Endothelial cell of umbilical vein (primary cell): ENCODE data around the gene SYTL4. TPM values are rescaled to one million over a fixed set of nuclear protein-coding genes. Genes with fewer than 3 reads are reported as not detected.

Source experiments
- BruUV-seq: library from RNA; stranded (reverse); fragments of 400-500 nt; replicated peaks from 2 replicates; lab custom pipeline; 2021; lab: Mats Ljungman, UMichigan
- CTCF ChIA-PET: fragments of 300-600, 350-600 bp; sonication (Branson Sonifier 250); formaldehyde crosslinking; loops from one replicate; lab custom pipeline; 2021; ENCODE audit warnings: antibody characterized with exemption, inconsistent platforms; lab: Charles Lee
- POLR2A ChIA-PET: fragments of 300-600, 350-600 bp; sonication (Branson Sonifier 250); formaldehyde crosslinking; loops from one replicate; lab custom pipeline; 2021; ENCODE audit warnings: antibody characterized with exemption, inconsistent platforms; lab: Charles Lee
- DNase-seq: peaks from one replicate; pipeline ENCODE4 v3.0.0-alpha.2; 2011; ENCODE audit warnings: low read depth, low spot score
- FAIRE-seq: peaks from 2 replicates; lab custom pipeline; 2011; peaks lifted over from hg19 to GRCh38; lab: Jason Lieb, UNC
- H2AFZ ChIP-seq: 2 replicates; pipeline ENCODE4 v1.6.0; 2012; ENCODE audit warnings: low read depth, low read length, control low read depth, inconsistent platforms
- H3K27ac ChIP-seq: 2 replicates; pipeline ENCODE4 v1.5.1; 2011; ENCODE audit warnings: low read depth, mild to moderate bottlenecking, control low read depth, low read length, moderate library complexity; ENCODE audit not compliant: insufficient read depth
- H3K27me3 ChIP-seq, 2 experiments: 2 replicates each; pipeline versions ENCODE4 v1.6.0 to v1.6.1; 2011; ENCODE audit warnings: low read length in 2 of 2, mixed read lengths in 1 of 2; ENCODE audit not compliant: control insufficient read depth in 2 of 2, insufficient read depth in 2 of 2
- H3K36me3 ChIP-seq, 2 experiments: 2 replicates in 1 of 2; 3 replicates in 1 of 2; pipeline ENCODE4 v1.5.1; 2011; ENCODE audit warnings: low read length in 2 of 2, mild to moderate bottlenecking in 1 of 2, moderate library complexity in 1 of 2; ENCODE audit not compliant: control insufficient read depth in 2 of 2, insufficient read depth in 2 of 2; ENCODE audit errors: extremely low read depth in 1 of 2
- H3K4me1 ChIP-seq: 3 replicates; pipeline ENCODE4 v1.5.1; 2011; ENCODE audit warnings: mild to moderate bottlenecking, low read length; ENCODE audit not compliant: control insufficient read depth, insufficient read depth; ENCODE audit errors: extremely low read depth
- H3K4me2 ChIP-seq: 2 replicates; pipeline ENCODE4 v1.6.1; 2011; ENCODE audit warnings: low read length, control low read depth, mixed read lengths; ENCODE audit not compliant: insufficient read depth
- H3K4me3 ChIP-seq, 3 experiments: fragments of 200-600 bp in 1 of 3; sonication (generic), shearing (Covaris generic) in 1 of 3; replicated peaks in 1 of 3; 2 replicates each; pipeline ENCODE4 v1.5.1; 2011 to 2016; ENCODE audit warnings: control low read depth in 3 of 3, low read length in 3 of 3, mild to moderate bottlenecking in 2 of 3, inconsistent platforms in 1 of 3, low read depth in 1 of 3, moderate library complexity in 1 of 3; ENCODE audit not compliant: insufficient read depth in 1 of 3
- H3K79me2 ChIP-seq: 2 replicates; pipeline ENCODE4 v1.6.0; 2012; ENCODE audit warnings: low read length, inconsistent platforms; ENCODE audit not compliant: control insufficient read depth, insufficient read depth
- H3K9ac ChIP-seq: replicated peaks from 2 replicates; pipeline ENCODE3; 2011; ENCODE audit warnings: low read length, control low read depth; ENCODE audit not compliant: insufficient read depth; ENCODE audit errors: extremely low read depth
- H3K9me1 ChIP-seq: replicated peaks from 3 replicates; pipeline ENCODE4 v1.6.0; 2011; ENCODE audit warnings: mild to moderate bottlenecking, low read length; ENCODE audit not compliant: control insufficient read depth, insufficient read depth; ENCODE audit errors: extremely low read depth
- H3K9me3 ChIP-seq: replicated peaks from 2 replicates; pipeline ENCODE4 v1.5.1; 2012; ENCODE audit warnings: low read length, inconsistent platforms; ENCODE audit not compliant: control insufficient read depth, insufficient read depth
- H4K20me1 ChIP-seq: replicated peaks from 2 replicates; pipeline ENCODE3; 2011; ENCODE audit warnings: mild to moderate bottlenecking, low read length; ENCODE audit not compliant: control insufficient read depth, insufficient read depth; ENCODE audit errors: extremely low read depth
- CTCF ChIP-seq, 2 donors: IDR thresholded peaks; 1 replicate in 1 of 2; 2 replicates in 1 of 2; pipeline ENCODE4 v1.5.1; 2011; ENCODE audit warnings: low read length in 2 of 2, mild to moderate bottlenecking in 2 of 2, moderate library complexity in 2 of 2, control low read depth in 1 of 2, inconsistent platforms in 1 of 2, low read depth in 1 of 2; ENCODE audit not compliant: insufficient read depth in 1 of 2; ENCODE audit errors: extremely low read depth in 1 of 2
- EZH2 ChIP-seq: IDR thresholded peaks from 2 replicates; pipeline ENCODE4 v1.6.1; 2012; ENCODE audit warnings: borderline replicate concordance, low read depth, mild to moderate bottlenecking, moderate library complexity, low read length, inconsistent platforms; ENCODE audit not compliant: severe bottlenecking
- FOS ChIP-seq: IDR thresholded peaks from 2 replicates; pipeline ENCODE4 v1.6.1; 2011; ENCODE audit warnings: mild to moderate bottlenecking, low read length, moderate library complexity, borderline replicate concordance; ENCODE audit not compliant: insufficient read depth
- GATA2 ChIP-seq: IDR thresholded peaks from 2 replicates; pipeline ENCODE4 v1.7.0; 2011; ENCODE audit warnings: low read depth, mild to moderate bottlenecking, moderate library complexity, mixed read lengths, low read length; ENCODE audit not compliant: insufficient read length, insufficient read depth
- JUN ChIP-seq: IDR thresholded peaks from 2 replicates; pipeline ENCODE4 v1.6.1; 2011; ENCODE audit warnings: borderline replicate concordance, low read depth; ENCODE audit not compliant: insufficient read length, insufficient read depth
- MAX ChIP-seq: IDR thresholded peaks from 2 replicates; pipeline ENCODE4 v1.6.1; 2011; ENCODE audit not compliant: insufficient read depth, insufficient read length
- MYC ChIP-seq: IDR thresholded peaks from one replicate; pipeline ENCODE4 v1.6.1; 2011; ENCODE audit warnings: mild to moderate bottlenecking, low read depth, low read length
- POLR2A ChIP-seq: IDR thresholded peaks from 2 replicates; pipeline ENCODE4 v1.6.1; 2012; ENCODE audit warnings: low read depth, mild to moderate bottlenecking, control low read depth, low read length
- POLR2AphosphoS5 ChIP-seq: IDR thresholded peaks from 2 replicates; pipeline ENCODE4 v1.6.1; 2012; ENCODE audit warnings: low read depth, mild to moderate bottlenecking, control low read depth, low read length, moderate library complexity; ENCODE audit not compliant: insufficient read depth
- dilution Hi-C: fragments of 300-500 bp; cut with MboI; formaldehyde crosslinking; loops from one replicate; pipeline ENCODE4 v1.15.0; 2019; ENCODE audit warnings: low sequenced_read_pairs; ENCODE audit not compliant: extremely low pct_ligation_motif_present
- intact Hi-C: fragments of 100-400 bp; cut with micrococcal nuclease; formaldehyde crosslinking; loops from one replicate; pipeline ENCODE4 v1.10.0; 2022
- polyA plus RNA-seq, 4 experiments: library from polyadenylated mRNA; depleted of rRNA in 3 of 4; stranded (reverse) in 3 of 4; unstranded in 1 of 4; fragments of >200 nt; gene quantifications; 2 replicates each; pipeline versions ENCODE4 v1.2.1 to v1.2.3, GENCODE V29; 2011 to 2012; ENCODE audit warnings: missing spikeins in 1 of 4
- total RNA-seq: library from RNA; stranded (reverse); gene quantifications from 2 replicates; pipeline ENCODE4 v1.2.3, GENCODE V29; 2021

SYTL4 gene
- total and polyA plus RNA-seq, 2 donors (not counting 3 experiments of a cell fraction or from before 2014, with no cell fraction given), result 25.6 to 44.1 TPM

GRCh38 chrX:100704581-100705203 lies 27.2 kb downstream of the SYTL4 start:
- Histone ChIP-seq H3K27me3 (no peaks in the 10 kb centered on the region), H4K20me1 (no peaks in the 10 kb centered on the region), H3K27ac (no peak overlapping the region), H2AFZ (no peak overlapping the region), H3K4me2 (no peak overlapping the region), H3K4me3 (no peak overlapping the region), H3K9ac (no peak overlapping the region), H3K36me3 (peaks cover 0 to 2% of the 10 kb centered on the region in 2 experiments), H3K79me2 (peaks cover 14% of the 10 kb centered on the region), H3K9me3 (no peaks in the 10 kb centered on the region), H3K4me1 (no peaks in the 10 kb centered on the region), H3K9me1 (no peaks in the 10 kb centered on the region)
- TF ChIP-seq POLR2AphosphoS5 (no peak), EZH2 (no peak)
- no TSS peak for BruUV-seq
- FAIRE-seq (peak; percentile 37), DNase-seq (no peak)
- intact Hi-C loops (no loop called here), dilution Hi-C loops (no loop called here)
- CTCF ChIA-PET, result no interaction called here
- POLR2A ChIA-PET, result no interaction called here

DNA sequence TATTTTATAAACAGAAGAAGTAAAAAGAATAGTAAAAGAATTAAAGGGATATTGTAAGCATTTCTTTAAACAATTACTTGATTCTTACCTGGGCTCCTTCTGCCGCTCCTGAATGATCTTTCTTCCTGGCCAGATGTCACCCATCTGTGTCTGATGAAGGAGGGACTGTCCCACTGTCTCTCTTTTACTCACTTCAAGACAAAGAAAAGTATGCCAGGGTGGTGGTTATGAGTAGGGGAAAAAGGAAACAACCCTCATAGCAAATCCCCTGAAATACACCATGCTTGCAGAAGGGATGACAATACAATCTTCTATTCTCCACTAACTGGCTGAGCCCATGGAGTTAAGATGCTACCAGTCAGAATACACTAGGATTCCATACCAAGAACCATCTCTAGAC lies 31.1 kb downstream of the SYTL4 start:
- no peak overlapping the region for H2AFZ ChIP-seq
- H3K27ac ChIP-seq, result no peak overlapping the region
- dilution Hi-C loops, result no loop called here
- H3K4me1 ChIP-seq, result no peaks in the 10 kb centered on the region
- no peaks in the 10 kb centered on the region for H3K9me1 ChIP-seq
- H3K9me3 ChIP-seq, result no peaks in the 10 kb centered on the region
- peaks cover under 1% of the 10 kb centered on the region for H3K79me2 ChIP-seq
- ChIA-PET CTCF (interaction anchor here (1.4 kb wide), 1 partner anchor 68 kb away, joined by 6 read pairs; no protein-coding TSS in a partner anchor), POLR2A (no interaction called here)
- no peak overlapping the region for H3K9ac ChIP-seq
- H3K4me3 ChIP-seq, result no peak overlapping the region
- H3K36me3 ChIP-seq, result peaks cover 0 to 2% of the 10 kb centered on the region in 2 experiments
- no TSS peak for BruUV-seq
- DNase-seq (no peak), FAIRE-seq (no peak)
- H4K20me1 ChIP-seq, result no peaks in the 10 kb centered on the region
- intact Hi-C loops, result no loop called here
- no peak overlapping the region for H3K4me2 ChIP-seq
- H3K27me3 ChIP-seq, result no peaks in the 10 kb centered on the region
- TF ChIP-seq POLR2A, result no peak
- no peak for TF ChIP-seq FOS
- TF ChIP-seq EZH2, result no peak
- TF ChIP-seq MYC, result no peak
- TF ChIP-seq MAX, result no peak
- TF ChIP-seq CTCF (IDR thresholded peaks at IDR 0.05; ENCODE audit: extremely low read depth in 1 of 2, insufficient read depth in 1 of 2, low read depth in 1 of 2, low read length in 2 of 2), result no peak
- no peak for TF ChIP-seq JUN
- no peak for TF ChIP-seq GATA2
- TF ChIP-seq POLR2AphosphoS5, result no peak
